ENCODE results near the gene NRTN.

DNA sequence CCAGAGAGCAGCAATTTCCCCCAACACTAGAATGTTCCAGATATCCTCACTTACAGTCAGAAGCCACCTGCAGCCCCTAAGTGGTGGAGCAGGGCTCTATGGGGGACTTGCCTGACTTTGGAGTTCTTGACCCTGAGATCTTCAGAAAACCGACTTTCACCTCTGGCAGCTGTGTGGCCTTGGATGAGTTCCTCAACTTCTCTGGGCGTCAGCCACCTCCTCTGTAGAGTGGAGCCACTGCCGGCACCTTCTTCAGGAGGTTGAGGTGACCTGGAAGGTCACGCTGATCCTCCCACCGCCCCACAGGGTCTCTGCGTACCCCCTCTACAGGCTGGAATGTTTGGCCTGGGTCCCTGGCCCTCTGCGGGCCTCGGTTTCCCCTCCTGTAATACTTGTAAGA lies 72.6 kb downstream of the NRTN start:
- TF ChIP-seq, protein P1, sequence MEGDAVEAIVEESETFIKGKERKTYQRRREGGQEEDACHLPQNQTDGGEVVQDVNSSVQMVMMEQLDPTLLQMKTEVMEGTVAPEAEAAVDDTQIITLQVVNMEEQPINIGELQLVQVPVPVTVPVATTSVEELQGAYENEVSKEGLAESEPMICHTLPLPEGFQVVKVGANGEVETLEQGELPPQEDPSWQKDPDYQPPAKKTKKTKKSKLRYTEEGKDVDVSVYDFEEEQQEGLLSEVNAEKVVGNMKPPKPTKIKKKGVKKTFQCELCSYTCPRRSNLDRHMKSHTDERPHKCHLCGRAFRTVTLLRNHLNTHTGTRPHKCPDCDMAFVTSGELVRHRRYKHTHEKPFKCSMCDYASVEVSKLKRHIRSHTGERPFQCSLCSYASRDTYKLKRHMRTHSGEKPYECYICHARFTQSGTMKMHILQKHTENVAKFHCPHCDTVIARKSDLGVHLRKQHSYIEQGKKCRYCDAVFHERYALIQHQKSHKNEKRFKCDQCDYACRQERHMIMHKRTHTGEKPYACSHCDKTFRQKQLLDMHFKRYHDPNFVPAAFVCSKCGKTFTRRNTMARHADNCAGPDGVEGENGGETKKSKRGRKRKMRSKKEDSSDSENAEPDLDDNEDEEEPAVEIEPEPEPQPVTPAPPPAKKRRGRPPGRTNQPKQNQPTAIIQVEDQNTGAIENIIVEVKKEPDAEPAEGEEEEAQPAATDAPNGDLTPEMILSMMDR (IDR thresholded peaks at IDR 0.05; ENCODE audit: low read depth, low read length, poor library complexity, severe bottlenecking) = no peak
- TF ChIP-seq EZH2phosphoT487 (IDR thresholded peaks at IDR 0.05; ENCODE audit: borderline replicate concordance, low read length) = no peak

Measured in DOHH2 (cell line).